Bronchial epithelial cell (primary cell): ENCODE results near the gene AGBL1. TPM values are rescaled to one million over a fixed set of nuclear protein-coding genes. Genes with fewer than 3 reads are reported as not detected.

ENCODE experiments used
- DNase-seq: peaks from one replicate; pipeline ENCODE4 v3.0.0-alpha.2; 2010; ENCODE audit warnings: low read depth
- FAIRE-seq: peaks from 2 replicates; lab custom pipeline; 2011; peaks lifted over from hg19 to GRCh38; lab: Jason Lieb, UNC
- H3K27me3 ChIP-seq: 2 replicates; pipeline ENCODE4 v1.5.1; 2011; ENCODE audit warnings: low read length; ENCODE audit not compliant: control insufficient read depth, insufficient read depth
- H3K36me3 ChIP-seq: 2 replicates; pipeline ENCODE4 v1.5.1; 2011; ENCODE audit warnings: low read length; ENCODE audit not compliant: control insufficient read depth, insufficient read depth
- H3K4me3 ChIP-seq: 2 replicates; pipeline ENCODE4 v1.5.1; 2011; ENCODE audit warnings: mild to moderate bottlenecking, low read depth, low read length, control low read depth
- CTCF ChIP-seq: IDR thresholded peaks from 2 replicates; pipeline ENCODE4 v1.5.1; 2011; ENCODE audit warnings: mild to moderate bottlenecking, moderate library complexity, low read length, control low read depth, inconsistent platforms; ENCODE audit not compliant: insufficient read depth, severe bottlenecking
- total RNA-seq: library from RNA; depleted of rRNA; stranded (reverse); fragments of >200 nt; gene quantifications from 2 replicates; pipeline ENCODE4 v1.2.1, GENCODE V29; 2014

Gene AGBL1
- total RNA-seq, 1 donor from 2014 or later = not detected

GRCh38 chr15:86772369-86773059 is 692.8 kb downstream of the AGBL1 start:
- FAIRE-seq (no peak), DNase-seq (no peak)
- H3K27me3 ChIP-seq = no peaks in the 10 kb centered on the region
- H3K4me3 ChIP-seq = no peak overlapping the region
- no peak for TF ChIP-seq CTCF
- H3K36me3 ChIP-seq = no peaks in the 10 kb centered on the region

- Histone ChIP-seq H3K4me3 (no peak overlapping the region), H3K27me3 (no peaks in the 10 kb centered on the region), H3K36me3 (no peaks in the 10 kb centered on the region)
- no peak for DNase-seq
- FAIRE-seq = no peak
- TF ChIP-seq CTCF = no peak
These were observed 694.1 kb downstream of the AGBL1 start for GRCh38 chr15:86773736-86774135.

- no peak for FAIRE-seq
- no peak for TF ChIP-seq CTCF
- H3K36me3 ChIP-seq = no peaks in the 10 kb centered on the region
- H3K4me3 ChIP-seq = no peak overlapping the region
- H3K27me3 ChIP-seq = no peaks in the 10 kb centered on the region
- no peak for DNase-seq
These were observed 696.5 kb downstream of the AGBL1 start for GRCh38 chr15:86776145-86776544.

GRCh38 chr15:86796521-86796920 is 716.9 kb downstream of the AGBL1 start:
- no peaks in the 10 kb centered on the region for H3K36me3 ChIP-seq
- H3K27me3 ChIP-seq = no peaks in the 10 kb centered on the region
- no peak overlapping the region for H3K4me3 ChIP-seq
- DNase-seq (no peak), FAIRE-seq (no peak)
- no peak for TF ChIP-seq CTCF

DNA sequence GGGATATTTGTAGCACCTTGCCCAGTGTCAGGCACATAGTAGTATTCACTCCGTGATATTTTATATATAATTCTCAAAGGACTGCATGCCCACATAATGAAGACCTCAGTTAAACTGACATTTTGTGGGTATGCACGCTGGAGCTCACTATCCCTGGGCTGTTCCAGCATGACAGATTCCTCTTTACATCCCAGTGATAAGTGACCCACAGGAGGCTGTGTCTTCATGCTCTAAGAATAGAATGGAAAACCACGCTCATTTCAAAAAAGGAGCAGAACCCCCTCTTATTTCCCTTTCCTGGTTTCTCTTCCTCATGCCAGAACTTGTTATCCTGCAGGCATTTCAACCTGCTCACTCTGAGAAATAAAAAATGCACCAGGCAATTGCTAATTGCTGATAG is 717.5 kb downstream of the AGBL1 start:
- DNase-seq (no peak), FAIRE-seq (no peak)
- Histone ChIP-seq H3K4me3 (no peak overlapping the region), H3K27me3 (no peaks in the 10 kb centered on the region), H3K36me3 (no peaks in the 10 kb centered on the region)
- no peak for TF ChIP-seq CTCF

- no peak for FAIRE-seq
These were observed 719.6 kb downstream of the AGBL1 start for GRCh38 chr15:86799226-86799625.

More at GRCh38 chr15:86799226-86799625, 719.6 kb downstream of the AGBL1 start:
- no peak for TF ChIP-seq CTCF
- Histone ChIP-seq H3K27me3 (no peaks in the 10 kb centered on the region), H3K36me3 (no peaks in the 10 kb centered on the region), H3K4me3 (no peak overlapping the region)
- no peak for DNase-seq
